H1 (cell line): ENCODE data around the gene DHH. TPM values are rescaled to one million over a fixed set of nuclear protein-coding genes. Genes with fewer than 3 reads are reported as not detected.

Experiments used
- CBX5 ChIP-seq: fragments of 300-800, 300-1000 bp; sonication (generic); IDR thresholded peaks from 2 replicates; pipeline ENCODE4 v1.7.1; 2016; ENCODE audit warnings: antibody characterized with exemption, low read length, low read depth
- FOSL1 ChIP-seq: IDR thresholded peaks from 2 replicates; pipeline ENCODE4 v1.6.1; 2011; ENCODE audit warnings: mild to moderate bottlenecking, low read depth, low read length, moderate library complexity; ENCODE audit not compliant: insufficient read depth
- RAD21 ChIP-seq, 2 experiments: IDR thresholded peaks in 1 of 2; conservative IDR thresholded peaks in 1 of 2; 2 replicates each; pipeline ENCODE4 v1.6.1; 2011; ENCODE audit warnings: low read depth in 2 of 2, low read length in 2 of 2, improper control_type of control experiment in 1 of 2, inconsistent platforms in 1 of 2, mild to moderate bottlenecking in 1 of 2, moderate library complexity in 1 of 2
- RNF2 ChIP-seq: fragments of 200-900, 300-1000 bp; sonication (generic); IDR thresholded peaks from 2 replicates; pipeline ENCODE4 v1.7.1; 2016; ENCODE audit warnings: borderline replicate concordance, low read depth, mild to moderate bottlenecking, antibody characterized with exemption, low read length; ENCODE audit not compliant: poor library complexity, severe bottlenecking; ENCODE audit errors: missing control alignments
- SIX5 ChIP-seq: IDR thresholded peaks from 2 replicates; pipeline ENCODE4 v1.6.1; 2011; ENCODE audit warnings: mild to moderate bottlenecking, low read depth, low read length
- polyA plus RNA-seq, 7 experiments: library from polyadenylated mRNA; depleted of rRNA in 3 of 7; stranded (reverse) in 5 of 7; unstranded in 2 of 7; fragments of >200 nt in 5 of 7; fragments of 200-250 nt in 2 of 7; gene quantifications; 1 replicate in 5 of 7; 2 replicates in 1 of 7; 4 replicates in 1 of 7; pipeline versions ENCODE4 v1.2.1 to v1.2.3, GENCODE V29; 2011 to 2013; ENCODE audit warnings: missing spikeins in 2 of 7, mixed read lengths in 2 of 7
- total RNA-seq: library from RNA; stranded (reverse); fragmentation: NEBNext Ultra II Directional; extraction: Animal tissue kit (Norgen Biotek cat#: 25700); gene quantifications from 2 replicates; pipeline ENCODE4 v1.2.1, GENCODE V29; 2021
- TF ChIP-seq, protein P1 (sequence below): IDR thresholded peaks from 2 replicates; pipeline ENCODE4 v1.6.1; 2012; ENCODE audit warnings: low read length, inconsistent platforms

Gene DHH
- total and polyA plus RNA-seq, 2 of the 8 experiments (the other 6 are each of a cell fraction or from before 2014, with no cell fraction given) = 0.03 to 0.11 TPM

DNA sequence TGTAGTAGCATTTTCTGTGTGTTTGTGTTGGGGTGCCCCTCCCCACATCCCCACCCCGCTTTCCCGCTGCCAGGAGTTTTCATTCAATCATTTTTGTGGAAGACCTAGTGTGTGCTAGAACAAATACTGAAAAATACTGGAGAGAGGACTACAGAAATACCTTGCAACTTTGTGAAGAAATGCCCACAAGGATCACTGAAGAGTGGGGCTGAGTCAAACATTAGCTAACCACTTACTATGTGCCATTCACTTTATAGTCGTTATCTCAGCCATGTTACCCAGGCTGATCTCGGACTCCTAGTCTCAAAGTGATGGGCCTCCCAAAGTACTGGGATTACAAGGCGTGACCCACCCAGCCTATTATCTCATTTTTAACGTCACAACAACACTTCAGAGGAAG is 16.6 kb upstream of the DHH start (continued):
- TF ChIP-seq RNF2 = no peak
- TF ChIP-seq CBX5 = no peak
- TF ChIP-seq, protein P1, sequence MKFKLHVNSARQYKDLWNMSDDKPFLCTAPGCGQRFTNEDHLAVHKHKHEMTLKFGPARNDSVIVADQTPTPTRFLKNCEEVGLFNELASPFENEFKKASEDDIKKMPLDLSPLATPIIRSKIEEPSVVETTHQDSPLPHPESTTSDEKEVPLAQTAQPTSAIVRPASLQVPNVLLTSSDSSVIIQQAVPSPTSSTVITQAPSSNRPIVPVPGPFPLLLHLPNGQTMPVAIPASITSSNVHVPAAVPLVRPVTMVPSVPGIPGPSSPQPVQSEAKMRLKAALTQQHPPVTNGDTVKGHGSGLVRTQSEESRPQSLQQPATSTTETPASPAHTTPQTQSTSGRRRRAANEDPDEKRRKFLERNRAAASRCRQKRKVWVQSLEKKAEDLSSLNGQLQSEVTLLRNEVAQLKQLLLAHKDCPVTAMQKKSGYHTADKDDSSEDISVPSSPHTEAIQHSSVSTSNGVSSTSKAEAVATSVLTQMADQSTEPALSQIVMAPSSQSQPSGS = no peak
- TF ChIP-seq SIX5 = no peak
- TF ChIP-seq FOSL1 = no peak
- no peak for TF ChIP-seq RAD21 (IDR thresholded peaks at IDR 0.05 in 1 of 2, conservative IDR thresholded peaks at IDR 0.05 in 1 of 2; ENCODE audit: low read depth in 2 of 2, low read length in 2 of 2)
